HG03280 (cell line): ENCODE data around the gene ZNF227.
"Not testable (repeated sequence)": the region's sequence is repeated elsewhere in the genome, so short reads cannot be mapped to it uniquely, and the experiment has no call there.

Source experiments
- ATAC-seq: cut with Tn5 transposase; IDR thresholded peaks from one replicate; pipeline ENCODE4 v1.9.1; 2021; ENCODE audit warnings: mild to moderate bottlenecking, moderate library complexity; ENCODE audit not compliant: unreplicated experiment

ZNF227 gene

DNA sequence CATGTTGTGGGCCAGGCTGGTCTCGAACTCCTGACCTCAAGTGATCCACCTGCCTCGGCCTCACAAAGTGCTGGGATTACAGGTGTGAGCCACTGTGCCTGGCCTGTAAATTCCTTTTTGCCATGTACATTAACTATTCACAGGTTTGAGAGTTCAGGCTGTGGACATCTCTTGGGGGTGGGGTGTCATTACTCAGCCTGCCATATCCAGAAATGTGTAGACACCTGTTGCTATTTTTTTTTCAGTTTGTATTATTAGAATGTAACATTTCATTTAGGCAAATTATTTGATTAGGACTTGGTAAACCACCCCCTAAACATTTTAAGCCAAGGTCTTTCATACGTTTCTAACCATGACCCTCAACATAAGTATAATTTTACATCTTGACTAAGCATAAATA, 20.5 kb downstream of the ZNF227 start:
- ATAC-seq, result no peak

DNA sequence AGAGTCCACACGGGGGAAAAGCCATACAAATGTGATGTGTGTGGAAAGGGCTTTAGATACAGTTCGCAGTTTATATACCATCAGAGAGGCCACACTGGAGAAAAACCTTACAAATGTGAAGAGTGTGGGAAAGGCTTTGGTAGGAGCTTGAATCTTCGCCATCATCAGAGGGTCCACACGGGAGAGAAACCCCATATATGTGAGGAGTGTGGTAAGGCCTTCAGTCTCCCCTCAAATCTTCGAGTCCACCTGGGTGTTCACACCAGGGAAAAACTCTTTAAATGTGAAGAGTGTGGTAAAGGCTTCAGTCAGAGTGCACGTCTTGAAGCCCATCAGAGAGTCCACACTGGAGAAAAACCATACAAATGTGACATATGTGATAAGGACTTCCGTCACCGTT, 24.1 kb downstream of the ZNF227 start:
- no peak for ATAC-seq

DNA sequence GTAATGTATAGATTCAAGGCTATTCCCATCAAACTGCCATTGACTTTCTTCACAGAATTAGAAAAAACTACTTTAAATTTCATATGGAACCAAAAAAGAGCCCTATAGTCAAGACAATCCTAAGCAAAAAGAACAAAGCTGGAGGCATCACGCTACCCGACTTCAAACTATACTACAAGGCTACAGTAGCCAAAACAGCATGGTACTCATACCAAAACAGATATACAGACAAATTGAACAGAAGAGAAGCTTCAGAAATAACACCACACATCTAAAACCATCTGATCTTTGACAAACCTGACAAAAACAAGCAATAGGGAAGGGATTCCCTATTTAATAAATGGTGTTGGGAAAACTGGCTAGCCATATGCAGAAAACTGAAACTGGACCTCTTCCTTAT, 40.0 kb downstream of the ZNF227 start:
- ATAC-seq, result not testable (repeated sequence)

DNA sequence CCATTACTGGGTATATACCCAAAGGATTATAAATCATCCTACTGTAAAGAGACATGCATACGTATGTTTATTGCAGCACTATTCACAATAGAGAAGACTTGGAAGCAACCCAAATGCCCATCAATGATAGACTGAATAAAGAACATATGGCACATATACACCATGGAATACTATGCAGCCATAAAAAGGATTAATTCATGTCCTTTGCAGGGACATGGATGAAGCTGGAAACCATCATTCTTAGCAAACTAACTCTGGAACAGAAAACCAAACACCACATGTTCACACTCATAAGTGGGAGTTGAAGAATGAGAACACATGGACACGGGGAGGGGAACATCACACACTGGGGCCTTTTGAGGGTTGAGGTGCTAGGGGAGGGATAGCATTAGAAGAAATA, 41.1 kb downstream of the ZNF227 start:
- not testable (repeated sequence) for ATAC-seq

DNA sequence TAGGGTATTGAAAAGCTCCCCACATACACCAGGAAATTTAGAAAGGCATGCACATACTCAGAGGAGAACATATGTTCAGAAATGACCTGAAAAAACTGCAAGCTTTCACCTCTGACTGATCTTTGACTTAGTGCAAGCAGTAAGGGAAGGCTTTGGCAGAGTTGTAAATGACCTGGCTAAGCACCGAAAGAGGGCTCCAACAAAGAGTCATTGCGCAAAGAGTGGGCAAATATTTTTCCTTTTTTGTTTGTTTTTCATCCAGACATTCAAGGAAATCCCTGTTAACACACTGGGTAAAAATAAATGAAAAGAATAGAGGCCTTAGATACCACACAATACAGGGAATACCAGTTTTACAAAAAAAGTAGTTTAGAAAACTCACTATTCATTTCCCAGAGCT, 42.2 kb downstream of the ZNF227 start:
- no peak for ATAC-seq

DNA sequence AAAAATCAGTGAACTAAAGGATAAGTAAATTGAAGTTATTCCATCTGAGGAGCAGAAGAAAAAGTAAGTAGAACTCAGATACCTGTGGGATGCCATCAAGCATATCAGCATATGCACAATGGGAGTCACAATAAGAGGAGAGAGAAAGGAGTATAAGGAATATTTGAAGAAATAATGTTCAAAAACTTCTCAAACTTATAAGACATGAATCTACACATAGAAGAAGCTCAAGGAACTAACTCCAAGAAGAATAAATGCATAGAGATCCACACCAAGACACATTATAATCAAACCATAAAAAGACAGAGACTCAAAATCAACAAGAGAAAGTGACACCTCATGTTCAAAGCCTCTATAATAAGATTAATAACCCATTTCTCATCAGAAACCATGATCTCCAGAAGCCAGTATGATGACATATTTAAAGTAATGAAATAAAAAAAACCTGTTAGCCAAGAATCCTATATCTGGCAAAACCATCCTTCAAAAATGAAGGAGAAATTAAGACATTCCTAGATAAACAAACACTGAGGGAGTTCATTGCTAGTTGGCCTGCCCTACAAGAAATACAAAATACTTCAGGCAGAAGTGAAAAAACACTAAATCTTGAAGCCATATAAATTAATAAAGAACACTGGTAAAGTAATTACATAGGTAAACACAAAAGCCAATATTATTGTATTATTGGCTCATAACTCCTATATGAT, 43.5 kb downstream of the ZNF227 start:
- no peak for ATAC-seq

DNA sequence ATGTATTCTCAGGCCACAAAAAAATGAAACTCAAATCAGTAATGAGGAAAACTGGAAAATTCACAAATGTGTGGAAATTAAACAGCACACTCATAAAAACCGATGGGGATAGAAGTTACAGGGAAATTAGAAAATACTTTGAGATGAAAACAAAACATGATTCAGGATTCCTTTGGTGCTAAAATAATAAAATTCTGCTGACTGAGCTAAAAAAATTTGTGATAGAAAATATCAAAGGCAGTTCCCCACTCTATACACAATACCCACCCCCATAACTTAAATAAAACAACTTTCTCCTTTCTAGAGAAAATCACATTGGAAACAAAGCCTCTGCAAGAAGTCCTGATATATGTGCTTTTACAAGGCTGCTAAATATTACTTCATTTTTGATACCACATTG, 45.8 kb downstream of the ZNF227 start:
- no peak for ATAC-seq

DNA sequence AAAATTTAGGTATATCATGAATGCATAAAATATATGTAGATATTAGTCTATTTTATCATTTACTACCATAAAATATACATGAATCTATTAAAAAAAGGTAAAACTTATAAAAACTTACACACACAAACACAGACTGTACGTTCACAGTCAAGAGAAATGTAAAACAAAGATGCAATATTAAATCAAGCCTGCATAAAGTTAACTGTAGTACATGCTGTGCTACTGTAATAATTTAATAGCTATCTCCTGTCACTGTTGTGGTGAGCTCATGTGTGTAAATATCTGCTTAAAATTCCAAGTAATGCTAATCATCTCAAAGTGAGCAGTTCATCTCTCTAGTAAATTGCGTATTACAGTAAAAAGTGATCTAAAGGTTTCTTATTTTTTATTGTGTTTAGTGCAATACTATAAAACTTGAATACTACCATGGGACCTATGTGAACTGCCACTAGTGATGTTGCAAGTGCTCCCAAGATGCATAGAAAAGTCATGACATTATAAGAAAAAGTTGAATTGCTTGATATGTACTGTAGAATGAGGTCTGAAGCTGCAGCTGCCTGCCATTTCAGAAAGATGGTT, 46.6 kb downstream of the ZNF227 start:
- no peak for ATAC-seq

DNA sequence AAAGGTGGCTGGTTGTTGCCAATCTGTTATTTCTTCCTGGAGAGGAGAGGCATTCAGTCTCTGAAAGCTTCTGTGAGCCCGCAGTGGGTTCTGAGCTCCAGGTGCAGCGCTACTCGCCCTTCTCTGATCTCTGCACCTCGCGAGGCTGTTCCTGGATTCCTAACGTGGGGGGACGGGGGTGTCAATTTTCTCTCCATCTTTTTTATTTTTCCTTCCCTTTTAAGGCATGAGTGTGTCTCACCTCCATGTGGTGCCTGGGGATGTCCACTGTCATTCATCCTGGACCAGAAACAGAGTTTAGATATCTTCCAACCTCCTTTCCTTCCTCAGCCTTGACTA, 48.0 kb downstream of the ZNF227 start:
- no peak for ATAC-seq

DNA sequence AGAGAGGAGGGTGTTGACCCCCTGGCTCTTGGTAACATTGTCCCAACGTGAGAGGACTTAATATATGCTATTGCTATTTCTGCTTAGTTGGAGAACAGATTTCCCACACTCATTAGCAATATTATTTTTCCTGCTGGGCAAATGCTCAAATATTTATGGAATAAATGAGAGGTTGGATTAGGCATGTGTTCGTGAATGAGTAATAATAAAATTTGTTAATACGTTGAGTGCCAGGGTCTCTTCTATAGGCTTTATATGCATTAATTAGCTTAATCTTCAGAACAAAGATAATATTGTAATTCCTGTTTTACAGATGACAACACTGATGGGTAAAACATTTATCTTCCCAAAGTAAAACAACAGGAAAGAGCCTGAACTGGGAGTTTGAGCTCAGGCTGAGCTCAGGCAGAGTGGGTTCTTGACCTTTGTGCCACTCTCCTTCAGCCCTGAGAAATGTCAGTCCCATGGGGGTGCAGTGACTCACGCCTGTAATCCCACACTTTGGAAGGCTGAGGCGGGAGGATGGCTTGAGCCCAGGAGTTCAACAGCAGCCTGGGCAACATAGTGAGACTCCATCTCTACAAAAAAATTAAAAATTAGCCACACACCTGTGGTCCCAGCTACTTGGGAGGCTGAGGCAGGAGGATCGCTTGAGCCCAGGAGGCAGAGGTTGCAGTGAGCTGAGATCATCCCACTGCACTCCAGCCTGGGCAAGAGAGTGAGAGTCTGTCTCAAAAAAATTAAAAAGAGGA, 48.5 kb downstream of the ZNF227 start:
- no peak for ATAC-seq

DNA sequence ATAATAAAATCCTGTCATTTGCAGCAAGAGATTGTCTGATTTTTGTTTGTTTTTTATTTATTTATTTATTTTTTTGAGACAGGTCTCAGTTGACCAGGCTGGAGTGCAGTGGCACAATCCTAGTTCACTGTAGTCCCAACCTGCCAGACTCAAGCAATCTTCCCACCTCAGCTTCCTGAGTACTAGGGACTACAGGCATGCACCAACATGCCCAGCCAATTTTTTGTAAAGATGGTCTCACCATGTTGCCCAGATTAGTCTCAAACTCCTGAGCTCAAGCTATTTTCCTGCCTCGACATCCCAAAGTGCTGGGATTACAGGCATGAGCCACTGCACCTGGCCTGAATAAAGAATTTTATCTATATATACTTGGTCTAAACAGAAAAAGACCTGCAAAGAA, 65.0 kb downstream of the ZNF227 start:
- ATAC-seq, result no peak

DNA sequence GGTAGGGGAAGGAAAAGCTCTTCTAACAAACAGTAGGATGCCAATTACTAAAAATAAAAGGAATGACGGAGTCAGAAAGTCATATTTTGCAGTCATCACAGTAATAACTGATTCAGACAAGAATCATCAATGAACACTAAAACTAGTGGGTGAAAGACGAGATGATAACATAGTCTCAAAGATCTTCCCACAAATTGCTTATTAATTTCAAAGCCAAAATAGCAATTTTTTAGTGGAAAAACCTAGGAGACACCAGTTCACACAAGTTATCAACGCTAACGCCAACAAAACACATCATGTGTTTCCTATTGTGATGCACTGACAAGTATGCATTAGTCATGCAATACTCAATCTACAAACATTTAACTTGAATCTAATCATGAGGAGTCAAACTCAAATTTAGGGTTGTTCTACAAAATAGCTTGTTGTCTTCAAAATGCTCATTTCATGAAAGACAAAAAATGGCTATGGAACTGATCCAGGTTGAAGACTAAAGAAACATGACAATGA, 65.9 kb downstream of the ZNF227 start:
- no peak for ATAC-seq

DNA sequence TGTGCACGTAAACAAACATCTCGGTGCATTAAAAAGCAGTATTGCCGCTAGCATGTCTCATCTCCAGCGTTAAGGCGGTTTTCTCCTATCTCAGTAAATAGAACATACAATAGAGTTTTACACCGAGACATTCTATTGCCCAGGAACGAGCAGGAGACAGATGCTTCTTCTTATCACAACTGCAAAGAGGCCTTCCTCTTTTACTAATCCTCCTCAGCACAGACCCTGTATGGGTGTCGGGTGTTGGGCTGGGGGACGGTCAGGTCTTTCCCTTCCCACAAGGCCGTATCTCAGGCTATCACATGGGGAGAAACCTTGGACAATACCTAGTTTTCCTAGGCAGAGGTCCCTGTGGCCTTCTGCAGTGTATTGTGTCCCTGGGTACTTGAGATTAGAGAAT, 68.6 kb downstream of the ZNF227 start:
- ATAC-seq, result no peak

DNA sequence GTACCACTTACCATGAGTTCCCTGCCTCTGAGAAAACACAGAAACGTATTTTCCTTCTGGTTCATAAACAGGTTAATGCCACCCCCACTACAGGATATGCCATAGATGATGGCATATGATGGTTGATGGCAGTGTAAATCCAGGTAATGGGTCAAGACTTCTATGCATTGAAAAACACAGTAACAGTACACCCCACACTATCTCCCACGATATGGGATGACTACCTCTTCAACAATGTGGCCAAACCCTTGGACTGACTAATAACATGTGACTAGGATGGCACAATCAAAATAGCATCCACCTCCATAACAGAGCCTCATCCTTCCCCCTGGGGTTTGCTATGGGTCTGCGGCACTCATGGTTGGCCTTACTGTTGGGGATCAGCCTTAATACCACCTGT, 70.5 kb downstream of the ZNF227 start:
- no peak for ATAC-seq

DNA sequence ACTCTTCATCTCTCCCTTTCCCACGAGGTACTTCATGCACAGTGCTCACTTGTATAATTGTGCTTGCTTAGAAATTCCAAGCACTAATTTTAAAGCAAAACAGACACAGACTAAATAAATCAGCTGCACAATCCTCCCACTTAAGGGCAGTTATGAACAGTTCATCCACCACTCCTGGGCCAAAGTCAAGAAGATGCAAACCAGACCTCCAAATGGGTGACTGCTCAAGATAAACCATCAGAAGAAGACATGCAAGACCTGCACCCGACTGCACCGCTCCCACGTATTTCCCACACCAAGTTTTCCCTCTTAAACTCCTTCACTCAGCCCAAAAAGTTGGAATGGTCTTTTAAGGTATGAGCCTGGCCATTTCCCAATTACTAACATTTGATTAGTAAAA, 72.6 kb downstream of the ZNF227 start:
- ATAC-seq, result no peak
